NT2/D1 (cell line): Measurements from ENCODE around the gene PTPRB.

Experiments
- DNase-seq: peaks from one replicate; pipeline ENCODE4 v3.0.0-alpha.2; 2011; ENCODE audit warnings: low read depth, low spot score
- H3K27me3 ChIP-seq: 2 replicates; pipeline ENCODE4 v1.6.0; 2011; ENCODE audit warnings: mild to moderate bottlenecking; ENCODE audit not compliant: insufficient read length, insufficient read depth
- H3K36me3 ChIP-seq: 2 replicates; pipeline ENCODE4 v1.6.1; 2011; ENCODE audit warnings: mild to moderate bottlenecking, low read length, mixed read lengths; ENCODE audit not compliant: insufficient read depth, insufficient read length
- H3K4me1 ChIP-seq: 2 replicates; pipeline ENCODE4 v1.5.1; 2011; ENCODE audit not compliant: insufficient read depth, insufficient read length
- H3K4me3 ChIP-seq: 2 replicates; pipeline ENCODE4 v1.5.1; 2011; ENCODE audit warnings: low read depth; ENCODE audit not compliant: insufficient read length
- H3K9ac ChIP-seq: 2 replicates; pipeline ENCODE4 v1.6.0; 2011; ENCODE audit warnings: low read depth; ENCODE audit not compliant: insufficient read length
- H3K9me3 ChIP-seq: 2 replicates; pipeline ENCODE4 v1.5.1; 2011; ENCODE audit warnings: mild to moderate bottlenecking, low read length; ENCODE audit not compliant: insufficient read depth
- SUZ12 ChIP-seq: IDR thresholded peaks from 2 replicates; pipeline ENCODE4 v1.6.1; 2011; ENCODE audit not compliant: insufficient read length, insufficient read depth; ENCODE audit errors: extremely low read depth
- YY1 ChIP-seq: IDR thresholded peaks from 2 replicates; pipeline ENCODE4 v1.6.1; 2011; ENCODE audit not compliant: insufficient read length, insufficient read depth
- ZNF274 ChIP-seq: IDR thresholded peaks from 2 replicates; pipeline ENCODE4 v1.6.1; 2011; ENCODE audit warnings: mild to moderate bottlenecking, low read depth, low read length

Gene PTPRB

GRCh38 chr12:70652451-70652850, 15.2 kb upstream of the PTPRB start:
- Histone ChIP-seq H3K4me1 (no peaks in the 10 kb centered on the region), H3K9ac (no peak overlapping the region), H3K4me3 (no peak overlapping the region), H3K9me3 (no peaks in the 10 kb centered on the region), H3K36me3 (no peaks in the 10 kb centered on the region), H3K27me3 (no peaks in the 10 kb centered on the region)
- DNase-seq = no peak
- TF ChIP-seq ZNF274 (no peak), SUZ12 (no peak), YY1 (no peak)

- Histone ChIP-seq H3K36me3 (no peaks in the 10 kb centered on the region), H3K9ac (no peak overlapping the region), H3K4me1 (peaks cover 2% of the 10 kb centered on the region), H3K27me3 (no peaks in the 10 kb centered on the region), H3K4me3 (no peak overlapping the region), H3K9me3 (no peaks in the 10 kb centered on the region)
- DNase-seq = no peak
- no peak for TF ChIP-seq SUZ12
- TF ChIP-seq ZNF274 = no peak
- no peak for TF ChIP-seq YY1
Measured at GRCh38 chr12:70648831-70649230, 11.6 kb upstream of the PTPRB start.

GRCh38 chr12:70648191-70648590, 11.0 kb upstream of the PTPRB start:
- no peak for DNase-seq
- Histone ChIP-seq H3K4me3 (no peak overlapping the region), H3K4me1 (peaks cover 2% of the 10 kb centered on the region), H3K36me3 (no peaks in the 10 kb centered on the region), H3K9ac (no peak overlapping the region), H3K27me3 (no peaks in the 10 kb centered on the region), H3K9me3 (no peaks in the 10 kb centered on the region)
- no peak for TF ChIP-seq SUZ12
- TF ChIP-seq ZNF274 = no peak
- no peak for TF ChIP-seq YY1

- H3K4me3 ChIP-seq = no peak overlapping the region
- H3K9ac ChIP-seq = no peak overlapping the region
- DNase-seq = no peak
- peaks cover 2% of the 10 kb centered on the region for H3K4me1 ChIP-seq
- no peaks in the 10 kb centered on the region for H3K27me3 ChIP-seq
- H3K9me3 ChIP-seq = no peaks in the 10 kb centered on the region
- TF ChIP-seq YY1 (no peak), SUZ12 (no peak), ZNF274 (no peak)
- no peaks in the 10 kb centered on the region for H3K36me3 ChIP-seq
Measured at GRCh38 chr12:70646850-70647249, 9.6 kb upstream of the PTPRB start.

- DNase-seq = peak; percentile 63
- H3K9me3 ChIP-seq = no peaks in the 10 kb centered on the region
- H3K36me3 ChIP-seq = no peaks in the 10 kb centered on the region
- H3K4me1 ChIP-seq = peaks cover 2% of the 10 kb centered on the region
- no peak overlapping the region for H3K9ac ChIP-seq
- H3K27me3 ChIP-seq = no peaks in the 10 kb centered on the region
- TF ChIP-seq ZNF274 = no peak
- TF ChIP-seq SUZ12 = no peak
- no peak for TF ChIP-seq YY1
- no peak overlapping the region for H3K4me3 ChIP-seq
Measured at GRCh38 chr12:70645494-70646317, 8.5 kb upstream of the PTPRB start.

- H3K27me3 ChIP-seq = no peaks in the 10 kb centered on the region
- H3K9ac ChIP-seq = no peak overlapping the region
- H3K4me3 ChIP-seq = no peak overlapping the region
- peaks cover 2% of the 10 kb centered on the region for H3K4me1 ChIP-seq
- no peak for TF ChIP-seq ZNF274
- no peak for TF ChIP-seq SUZ12
- no peak for TF ChIP-seq YY1
- no peaks in the 10 kb centered on the region for H3K9me3 ChIP-seq
- DNase-seq = no peak
- no peaks in the 10 kb centered on the region for H3K36me3 ChIP-seq
Measured at GRCh38 chr12:70644861-70645260, 7.6 kb upstream of the PTPRB start.

- Histone ChIP-seq H3K9me3 (no peaks in the 10 kb centered on the region), H3K4me1 (peaks cover 2% of the 10 kb centered on the region), H3K36me3 (no peaks in the 10 kb centered on the region), H3K4me3 (no peak overlapping the region), H3K9ac (no peak overlapping the region), H3K27me3 (no peaks in the 10 kb centered on the region)
- TF ChIP-seq SUZ12 = no peak
- no peak for TF ChIP-seq YY1
- no peak for TF ChIP-seq ZNF274
- DNase-seq = no peak
Measured at GRCh38 chr12:70643939-70644338, 6.7 kb upstream of the PTPRB start.
